Calu3 (cell line): ENCODE measurements around the gene SAMD15. TPM values are rescaled to one million over a fixed set of nuclear protein-coding genes. Genes with fewer than 3 reads are reported as not detected.

Experiments
- BruUV-seq: library from RNA; stranded (reverse); fragments of 400-500 nt; replicated peaks from 2 replicates; lab custom pipeline; 2021; lab: Mats Ljungman, UMichigan
- CTCF ChIA-PET: fragments of 300-600 bp; sonication (Branson Sonifier 250); formaldehyde crosslinking; loops from one replicate; lab custom pipeline; 2022; ENCODE audit warnings: antibody characterized with exemption; lab: Charles Lee
- DNase-seq: peaks from one replicate; pipeline ENCODE4 v3.0.0; 2022
- H3K27ac Mint-ChIP-seq: one replicate; pipeline ENCODE4 v1.8.0; 2022; ENCODE audit warnings: mixed read lengths; ENCODE audit not compliant: unreplicated experiment
- H3K27me3 Mint-ChIP-seq: one replicate; pipeline ENCODE4 v1.8.0; 2022; ENCODE audit warnings: mixed read lengths; ENCODE audit not compliant: unreplicated experiment
- H3K36me3 Mint-ChIP-seq: one replicate; pipeline ENCODE4 v1.8.0; 2022; ENCODE audit warnings: mild to moderate bottlenecking, moderate library complexity, mixed read lengths; ENCODE audit not compliant: insufficient read depth, unreplicated experiment
- H3K4me1 Mint-ChIP-seq: one replicate; pipeline ENCODE4 v1.8.0; 2022; ENCODE audit warnings: mild to moderate bottlenecking, low read depth, mixed read lengths; ENCODE audit not compliant: unreplicated experiment
- H3K4me3 Mint-ChIP-seq: one replicate; pipeline ENCODE4 v1.8.0; 2022; ENCODE audit warnings: mild to moderate bottlenecking, low read depth, moderate library complexity, mixed read lengths; ENCODE audit not compliant: unreplicated experiment
- H3K9me3 Mint-ChIP-seq: one replicate; pipeline ENCODE4 v1.8.0; 2022; ENCODE audit warnings: low read depth, mixed read lengths; ENCODE audit not compliant: unreplicated experiment
- intact Hi-C: fragments of 100-400 bp; cut with micrococcal nuclease; formaldehyde crosslinking; loops from one replicate; pipeline ENCODE4 v1.10.0; 2022; ENCODE audit not compliant: unreplicated experiment
- total RNA-seq: library from RNA; stranded (reverse); gene quantifications from 2 replicates; pipeline ENCODE4 v1.2.3, GENCODE V29; 2022
- TF ChIP-seq, protein P1 (sequence below): fragments of 200-600 bp; IDR thresholded peaks from one replicate; pipeline ENCODE4 v1.8.0; 2022; ENCODE audit warnings: antibody characterized with exemption; ENCODE audit not compliant: unreplicated experiment

The SAMD15 gene
- total RNA-seq, 1 experiment from 2014 or later, result 0.52 TPM

DNA sequence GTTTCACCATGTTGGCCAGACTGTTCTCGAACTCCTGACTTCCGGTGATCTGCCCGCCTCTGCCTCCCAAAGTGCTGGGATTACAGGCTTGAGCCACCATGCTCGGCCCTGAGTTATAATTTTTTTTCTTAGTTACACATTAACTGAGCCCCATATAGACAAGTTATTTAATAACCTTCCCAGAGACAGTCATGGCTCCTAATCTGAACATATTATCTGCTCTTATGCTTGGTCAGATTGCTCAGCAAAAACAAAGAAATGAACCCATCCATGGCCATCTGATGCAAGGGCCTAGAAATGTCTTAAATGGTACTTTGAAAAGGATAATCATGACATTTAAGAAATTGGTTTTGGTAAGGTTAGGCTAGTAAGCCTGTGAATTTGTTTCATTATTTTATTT is 13.0 kb downstream of the SAMD15 start:
- Mint-ChIP-seq H3K4me1 (no peaks in the 10 kb centered on the region), H3K4me3 (no peak overlapping the region), H3K9me3 (no peaks in the 10 kb centered on the region), H3K27ac (no peak overlapping the region), H3K36me3 (no peaks in the 10 kb centered on the region), H3K27me3 (no peaks in the 10 kb centered on the region)
- TF ChIP-seq, protein P1, sequence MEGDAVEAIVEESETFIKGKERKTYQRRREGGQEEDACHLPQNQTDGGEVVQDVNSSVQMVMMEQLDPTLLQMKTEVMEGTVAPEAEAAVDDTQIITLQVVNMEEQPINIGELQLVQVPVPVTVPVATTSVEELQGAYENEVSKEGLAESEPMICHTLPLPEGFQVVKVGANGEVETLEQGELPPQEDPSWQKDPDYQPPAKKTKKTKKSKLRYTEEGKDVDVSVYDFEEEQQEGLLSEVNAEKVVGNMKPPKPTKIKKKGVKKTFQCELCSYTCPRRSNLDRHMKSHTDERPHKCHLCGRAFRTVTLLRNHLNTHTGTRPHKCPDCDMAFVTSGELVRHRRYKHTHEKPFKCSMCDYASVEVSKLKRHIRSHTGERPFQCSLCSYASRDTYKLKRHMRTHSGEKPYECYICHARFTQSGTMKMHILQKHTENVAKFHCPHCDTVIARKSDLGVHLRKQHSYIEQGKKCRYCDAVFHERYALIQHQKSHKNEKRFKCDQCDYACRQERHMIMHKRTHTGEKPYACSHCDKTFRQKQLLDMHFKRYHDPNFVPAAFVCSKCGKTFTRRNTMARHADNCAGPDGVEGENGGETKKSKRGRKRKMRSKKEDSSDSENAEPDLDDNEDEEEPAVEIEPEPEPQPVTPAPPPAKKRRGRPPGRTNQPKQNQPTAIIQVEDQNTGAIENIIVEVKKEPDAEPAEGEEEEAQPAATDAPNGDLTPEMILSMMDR, result no peak
- no TSS peak for BruUV-seq
- CTCF ChIA-PET, result no interaction called here
- no peak for DNase-seq
- intact Hi-C loops, result no loop called here

DNA sequence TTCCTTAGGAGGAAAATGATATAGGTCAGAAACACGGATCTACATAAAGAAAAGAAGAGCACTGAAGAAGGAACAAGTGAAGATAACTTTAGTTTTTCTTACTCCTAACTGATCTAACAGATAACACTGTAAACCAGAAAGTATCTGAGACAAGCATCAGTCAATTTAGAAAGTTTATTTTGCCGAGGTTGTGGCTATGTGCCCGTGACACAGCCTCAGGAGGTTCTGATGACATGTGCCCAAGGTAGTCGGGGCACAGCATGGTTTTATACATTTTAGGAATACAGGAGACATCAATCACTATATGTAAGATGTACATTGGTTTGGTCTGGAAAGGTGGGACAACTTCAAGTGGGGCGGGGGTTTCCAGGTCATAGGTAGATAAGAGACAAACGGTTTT is 23.0 kb downstream of the SAMD15 start:
- BruUV-seq, result no TSS peak
- no peak for DNase-seq
- Mint-ChIP-seq H3K27ac (no peak overlapping the region), H3K4me1 (no peaks in the 10 kb centered on the region), H3K4me3 (no peak overlapping the region), H3K27me3 (no peaks in the 10 kb centered on the region), H3K36me3 (no peaks in the 10 kb centered on the region), H3K9me3 (no peaks in the 10 kb centered on the region)
- intact Hi-C loops, result no loop called here
- TF ChIP-seq, protein P1, result no peak
- CTCF ChIA-PET, result no interaction called here

DNA sequence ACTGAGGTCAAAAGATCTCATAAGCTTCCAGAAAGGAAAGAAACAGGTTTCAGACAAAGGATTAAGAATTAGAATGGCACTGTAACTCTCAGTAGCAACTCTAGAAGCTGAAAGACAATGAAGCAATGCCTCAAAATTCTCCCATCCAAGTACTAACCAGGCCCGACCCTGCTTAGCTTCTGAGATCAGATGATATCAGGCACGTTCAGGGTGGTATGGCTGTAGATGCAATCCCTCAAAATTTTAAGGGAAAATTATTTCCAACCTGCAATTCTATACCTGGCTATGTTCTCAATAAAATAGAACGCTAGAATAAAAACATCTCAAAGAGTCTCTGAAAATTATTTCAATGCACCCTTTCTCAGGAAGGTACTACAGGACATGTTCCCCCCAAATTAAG is 26.6 kb downstream of the SAMD15 start:
- TF ChIP-seq, protein P1, result no peak
- H3K27me3 Mint-ChIP-seq, result no peaks in the 10 kb centered on the region
- CTCF ChIA-PET, result no interaction called here
- no peaks in the 10 kb centered on the region for H3K9me3 Mint-ChIP-seq
- H3K4me1 Mint-ChIP-seq, result no peaks in the 10 kb centered on the region
- BruUV-seq, result no TSS peak
- intact Hi-C loops, result no loop called here
- H3K27ac Mint-ChIP-seq, result no peak overlapping the region
- H3K4me3 Mint-ChIP-seq, result no peak overlapping the region
- DNase-seq, result no peak
- H3K36me3 Mint-ChIP-seq, result no peaks in the 10 kb centered on the region

DNA sequence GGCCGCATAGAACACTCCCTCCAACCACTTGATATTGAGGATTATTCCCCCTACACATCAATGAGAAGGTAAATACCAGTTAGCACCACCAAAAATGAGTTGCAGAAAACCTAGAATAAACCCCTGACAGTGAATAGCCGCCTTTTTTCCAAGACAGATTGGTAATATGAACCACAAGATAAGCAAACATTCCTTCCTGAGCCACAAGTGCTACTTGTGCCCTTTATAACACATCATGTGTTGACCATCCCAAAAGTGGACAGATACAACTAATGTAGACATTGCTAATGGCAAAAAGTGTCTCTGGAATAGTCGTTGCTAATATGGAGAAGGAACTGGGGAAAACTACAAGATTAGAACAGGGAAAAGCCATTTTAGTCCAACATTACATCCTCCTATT is 28.9 kb downstream of the SAMD15 start:
- intact Hi-C loops, result no loop called here
- TF ChIP-seq, protein P1, result no peak
- CTCF ChIA-PET, result no interaction called here
- Mint-ChIP-seq H3K9me3 (no peaks in the 10 kb centered on the region), H3K27me3 (no peaks in the 10 kb centered on the region), H3K4me3 (no peak overlapping the region), H3K36me3 (no peaks in the 10 kb centered on the region), H3K4me1 (no peaks in the 10 kb centered on the region), H3K27ac (no peak overlapping the region)
- no peak for DNase-seq
- BruUV-seq, result no TSS peak
